GM19395 (cell line): Measurements from ENCODE around the gene GLCCI1.
"Not testable (repeated sequence)": the region's sequence is repeated elsewhere in the genome, so short reads cannot be mapped to it uniquely, and the experiment has no call there.

Experiments used
- ATAC-seq: cut with Tn5 transposase; IDR thresholded peaks from one replicate; pipeline ENCODE4 v1.9.1; 2021; ENCODE audit warnings: mild to moderate bottlenecking, moderate library complexity; ENCODE audit not compliant: unreplicated experiment

The GLCCI1 gene

DNA sequence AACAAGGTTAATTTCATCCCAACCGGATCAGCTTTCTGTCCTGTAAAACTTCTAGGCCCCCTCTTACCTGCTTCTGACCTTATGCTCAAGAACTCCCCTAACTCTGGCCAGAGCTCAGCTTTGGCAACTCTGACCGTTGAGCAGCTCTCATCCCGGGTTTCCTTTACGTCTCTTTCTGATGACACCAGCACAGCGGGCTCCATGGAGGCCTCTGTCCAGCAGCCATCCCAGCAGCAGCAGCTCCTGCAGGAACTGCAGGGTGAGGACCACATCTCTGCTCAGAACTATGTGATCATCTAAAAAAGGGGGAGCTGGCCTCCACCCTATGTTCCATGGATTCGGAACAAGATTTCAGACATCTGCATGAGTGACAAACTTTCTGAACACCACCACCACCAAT is 117.6 kb downstream of the GLCCI1 start:
- ATAC-seq: no peak

DNA sequence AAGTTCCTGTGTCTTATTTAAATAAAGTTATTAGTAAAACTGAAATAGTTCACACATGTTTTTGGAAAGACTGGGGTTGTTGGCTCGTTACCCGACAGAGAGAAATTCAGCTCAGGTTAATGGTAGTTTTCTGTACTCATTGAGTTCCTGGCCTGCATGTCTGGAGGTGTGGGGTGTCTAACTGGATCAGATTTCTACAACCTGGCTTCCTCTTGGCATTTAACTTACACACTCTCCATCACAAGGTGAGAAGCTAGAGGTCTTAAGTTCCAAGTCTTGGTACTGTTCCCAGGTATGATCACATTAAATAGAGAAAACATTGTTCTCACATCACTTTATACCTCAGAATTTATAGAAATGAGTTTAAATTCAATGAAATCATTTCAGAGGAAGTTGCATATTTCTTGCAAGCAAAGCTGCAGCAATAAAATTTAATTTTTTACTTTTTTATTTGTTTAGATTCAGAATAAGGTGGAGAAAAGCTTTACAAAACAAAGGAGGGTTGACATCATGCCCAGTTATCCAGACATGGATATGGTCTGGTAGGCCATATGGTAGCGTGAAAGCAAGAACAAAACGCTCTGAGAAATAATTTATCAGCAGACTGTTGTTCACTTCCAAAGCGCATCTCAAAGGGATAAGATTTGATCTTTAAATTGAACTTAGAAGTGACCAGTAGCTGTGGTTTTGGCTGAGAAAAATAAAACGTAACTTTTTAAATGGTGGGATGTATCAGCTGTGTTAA is 120.6 kb downstream of the GLCCI1 start:
- ATAC-seq: no peak

DNA sequence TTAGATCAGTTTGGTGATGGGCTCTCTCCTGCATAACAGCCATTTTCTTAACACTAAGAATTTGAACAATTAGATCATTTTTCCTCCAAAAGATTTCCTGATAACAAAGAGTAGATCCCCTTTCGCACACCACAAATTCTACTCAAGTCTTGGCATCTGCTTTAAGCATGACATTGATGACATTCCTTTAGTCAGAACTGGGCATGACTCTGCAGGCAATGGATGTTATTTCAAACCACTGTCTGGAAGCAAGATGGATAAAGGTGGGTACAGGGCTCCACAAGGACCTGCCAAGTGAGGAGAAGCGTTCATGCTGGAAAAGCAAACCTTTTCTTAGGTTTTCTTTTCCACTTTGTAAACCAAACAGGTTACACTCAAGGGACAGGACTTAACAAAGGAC is 123.5 kb downstream of the GLCCI1 start:
- ATAC-seq: no peak

DNA sequence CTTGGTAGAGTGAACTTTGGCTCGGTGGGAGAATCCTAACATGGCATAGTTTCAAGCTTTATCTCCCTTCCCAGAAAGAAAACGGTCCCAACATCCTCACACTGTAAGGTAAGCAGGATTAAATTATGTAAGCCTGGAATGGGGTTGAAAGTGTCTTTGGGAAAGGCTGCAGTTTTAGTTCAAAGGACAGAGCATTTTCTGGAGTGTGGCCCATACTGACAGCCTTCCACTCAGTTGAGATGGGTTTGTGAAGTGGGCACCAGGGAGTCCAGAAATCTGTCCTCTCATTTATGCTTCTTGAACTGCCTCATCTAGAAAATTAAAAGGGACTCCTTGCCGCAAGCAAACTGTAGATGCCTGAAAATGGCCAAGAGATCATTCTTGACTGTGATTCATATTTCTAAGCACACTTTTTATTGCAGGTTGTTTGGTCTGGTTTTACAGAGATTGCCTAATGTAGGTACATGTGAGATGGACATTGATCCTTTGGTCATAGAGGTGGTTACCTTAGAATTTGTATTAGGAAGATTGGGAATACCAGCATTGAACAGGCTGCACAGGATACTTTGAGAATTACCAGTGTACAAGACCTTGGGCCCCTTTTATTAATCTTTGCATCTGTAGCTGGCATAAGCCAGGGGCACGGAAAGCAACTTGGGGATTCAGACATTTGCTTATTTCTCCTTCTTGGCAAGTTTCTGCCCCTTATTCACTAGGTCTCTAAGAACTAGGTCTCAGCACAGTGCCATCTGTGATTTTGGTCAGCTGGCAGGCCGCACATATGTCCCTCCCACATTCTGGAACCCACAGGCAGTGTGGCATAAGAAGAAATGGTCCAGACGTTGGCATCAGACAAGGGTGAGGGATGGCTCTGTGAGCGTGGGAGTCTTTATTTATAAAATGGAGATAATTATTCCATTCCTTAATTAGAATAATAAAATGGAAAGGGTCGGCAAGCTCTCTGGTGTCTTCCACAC is 125.9 kb downstream of the GLCCI1 start:
- ATAC-seq: no peak

DNA sequence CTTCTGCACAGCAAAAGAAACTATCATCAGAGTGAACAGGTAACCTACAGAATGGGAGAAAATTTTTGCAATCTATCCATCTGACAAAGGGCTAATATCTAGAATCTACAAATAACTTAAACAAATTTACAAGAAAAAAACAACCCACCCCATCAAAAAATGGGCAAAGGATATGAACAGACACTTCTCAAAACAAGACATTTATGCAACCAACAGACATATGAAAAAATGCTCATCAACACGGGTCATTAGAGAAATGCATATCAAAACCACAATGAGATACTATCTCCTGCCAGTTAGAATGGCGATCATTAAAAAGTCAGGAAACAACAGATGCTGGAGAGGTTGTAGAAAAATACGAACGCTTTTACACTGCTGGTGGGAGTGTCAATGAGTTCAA is 132.7 kb downstream of the GLCCI1 start:
- ATAC-seq: not testable (repeated sequence)

DNA sequence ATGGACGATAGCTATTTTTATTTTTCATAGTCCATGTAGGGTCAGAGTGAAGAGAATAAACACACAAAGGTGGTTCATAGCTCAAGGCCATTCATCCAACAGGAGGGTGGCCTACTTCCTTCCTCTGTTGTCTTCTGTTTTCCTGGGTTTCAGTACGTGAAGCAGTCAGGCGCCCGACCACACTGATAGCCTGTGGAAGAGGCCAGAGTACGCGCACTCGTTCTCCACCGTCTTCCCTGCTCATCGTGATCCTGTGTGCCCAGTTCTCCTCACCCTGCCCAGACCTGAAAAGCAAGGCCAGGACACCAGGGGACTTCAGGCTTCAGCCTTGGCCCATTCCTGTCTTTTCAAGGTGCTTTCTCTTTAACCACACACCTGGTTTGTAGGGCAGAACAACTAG is 134.7 kb downstream of the GLCCI1 start:
- no peak for ATAC-seq

DNA sequence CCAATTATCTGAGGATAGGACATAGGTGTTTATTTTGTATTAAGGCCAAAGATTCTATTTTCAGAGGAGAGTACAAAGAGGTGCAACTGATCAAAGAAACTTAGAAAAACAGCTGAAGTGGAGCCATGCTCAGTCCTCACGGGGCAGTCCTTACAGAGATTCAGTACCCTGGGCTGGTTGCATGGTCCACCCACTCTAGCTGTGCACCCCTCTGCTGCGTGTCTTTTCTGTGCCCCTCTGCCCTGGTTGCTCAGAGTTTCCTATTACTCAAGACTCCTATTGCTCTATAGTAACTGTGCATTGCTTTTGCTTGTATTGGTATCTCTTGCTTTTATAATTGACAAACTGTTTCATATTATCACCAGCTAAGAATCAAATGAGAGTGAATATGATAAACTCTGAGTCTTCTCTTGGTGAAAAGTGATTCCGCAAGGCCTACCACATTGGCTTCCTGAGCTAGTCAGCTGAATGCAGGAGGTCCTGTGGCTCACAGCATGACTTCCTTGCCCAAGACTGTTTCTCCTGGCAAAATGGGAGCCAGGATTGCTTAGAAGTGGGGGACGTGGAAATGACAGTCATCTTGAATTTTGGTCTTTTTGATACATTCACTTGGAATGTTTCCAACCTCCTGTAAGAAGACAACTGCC is 137.0 kb downstream of the GLCCI1 start:
- ATAC-seq: no peak

DNA sequence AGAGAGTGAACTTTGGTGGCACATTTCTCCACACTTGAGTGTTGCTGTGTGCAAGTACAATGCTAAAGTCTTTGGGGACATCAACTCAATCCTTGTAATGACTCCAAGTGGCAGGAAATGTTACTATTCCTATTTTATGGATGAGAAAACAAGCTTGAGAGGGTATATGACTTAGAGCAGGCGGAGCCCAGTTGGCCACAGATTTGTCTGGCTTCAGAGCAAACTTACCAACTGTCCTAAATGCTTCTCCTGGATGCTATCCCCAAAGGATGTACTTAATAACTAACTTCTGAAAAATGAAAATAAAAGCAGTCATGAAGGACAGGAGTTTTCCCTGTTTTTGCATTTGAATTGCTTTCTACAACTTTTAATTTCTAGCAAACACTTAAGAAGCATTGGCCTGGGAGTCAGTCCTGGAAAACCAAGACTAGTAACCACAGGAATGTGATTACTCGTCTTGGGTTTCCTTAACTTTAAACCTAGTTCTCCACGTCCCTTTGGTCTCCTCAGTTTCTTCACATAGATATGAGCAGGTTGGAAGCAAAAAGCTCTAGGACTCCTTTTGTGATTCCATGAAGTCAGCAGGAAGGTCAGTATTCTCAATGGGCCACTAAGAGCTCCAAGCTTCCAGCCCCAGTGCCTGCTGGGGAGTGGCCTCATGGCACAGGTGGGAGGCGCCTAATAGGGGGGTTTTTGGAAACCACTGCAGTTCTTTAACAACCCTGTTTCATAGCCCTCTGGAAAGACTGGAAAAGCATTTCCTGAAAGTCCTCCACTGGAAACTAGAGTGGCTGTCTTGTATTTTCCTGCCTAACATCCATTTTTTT is 140.8 kb downstream of the GLCCI1 start:
- ATAC-seq: no peak

DNA sequence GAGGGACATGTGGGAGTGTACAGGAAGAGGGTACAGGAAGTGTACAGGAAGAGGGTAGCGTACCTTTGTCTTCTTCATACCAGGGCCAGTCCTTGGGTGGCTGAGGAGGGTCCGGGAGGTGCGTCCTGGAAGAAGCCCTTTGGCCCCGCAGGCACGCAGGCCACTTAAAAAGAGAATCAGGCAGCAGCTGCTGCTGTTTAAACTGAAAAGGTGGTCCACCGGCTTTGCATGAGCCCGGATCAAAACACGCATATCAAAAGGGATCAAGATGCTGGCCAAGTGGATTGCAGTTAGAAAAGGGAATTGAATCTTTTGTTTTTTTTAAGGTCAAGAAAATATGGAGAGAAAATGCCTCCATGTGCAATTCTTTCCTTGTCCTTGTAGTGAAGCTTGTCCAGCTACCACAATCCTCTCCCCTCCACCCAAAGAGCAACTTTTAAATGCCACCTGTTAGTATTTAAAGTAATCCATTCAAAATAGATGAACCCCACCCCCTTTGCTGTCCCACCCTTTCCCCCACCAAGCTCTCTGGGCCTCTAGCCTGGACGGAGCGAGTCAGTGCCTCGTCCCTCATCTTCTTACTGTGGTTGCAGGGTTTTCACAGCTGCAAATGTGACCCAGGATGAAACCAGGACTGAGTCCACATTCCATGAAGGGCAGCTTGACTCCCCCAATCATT is 142.8 kb downstream of the GLCCI1 start:
- ATAC-seq: no peak

DNA sequence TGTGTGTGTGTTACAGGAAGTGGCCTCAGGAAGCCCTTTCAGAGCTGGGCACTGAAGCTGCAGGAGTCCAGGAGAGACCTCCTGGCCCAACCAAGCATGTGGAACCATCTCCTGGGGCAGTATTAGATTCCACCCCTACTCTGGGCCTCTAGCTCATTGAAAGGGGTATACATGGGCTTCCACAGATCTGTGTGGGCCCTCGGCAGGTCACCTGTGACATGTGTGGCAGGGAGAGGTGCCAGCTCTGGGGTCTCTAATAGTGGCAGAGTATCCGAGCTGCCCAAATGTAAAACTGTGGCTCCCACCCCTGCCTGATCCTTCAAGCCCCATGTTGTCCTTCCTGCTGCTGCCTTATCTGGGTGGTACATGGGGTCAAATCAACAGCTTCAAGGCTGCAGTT is 144.1 kb downstream of the GLCCI1 start:
- ATAC-seq: no peak

DNA sequence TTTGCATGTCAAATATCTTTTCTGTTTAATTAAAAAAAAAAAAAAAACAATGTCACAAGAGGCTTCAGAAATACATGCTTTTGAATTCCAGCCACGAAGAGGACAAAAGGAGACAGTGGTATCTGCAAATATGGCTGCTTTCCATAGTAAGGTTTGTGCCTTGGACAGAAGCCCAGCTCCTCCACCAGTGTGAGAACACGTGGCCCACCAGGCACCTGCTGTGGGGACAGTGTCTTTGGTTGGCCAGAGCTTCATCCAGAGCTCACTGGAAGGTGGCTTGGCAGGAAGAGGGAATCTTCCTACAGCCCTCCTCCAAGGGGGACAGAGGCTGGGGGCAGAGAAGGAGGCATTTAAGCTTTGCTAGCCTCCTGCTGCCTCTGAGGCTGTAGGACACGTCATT is 144.6 kb downstream of the GLCCI1 start:
- ATAC-seq: no peak

DNA sequence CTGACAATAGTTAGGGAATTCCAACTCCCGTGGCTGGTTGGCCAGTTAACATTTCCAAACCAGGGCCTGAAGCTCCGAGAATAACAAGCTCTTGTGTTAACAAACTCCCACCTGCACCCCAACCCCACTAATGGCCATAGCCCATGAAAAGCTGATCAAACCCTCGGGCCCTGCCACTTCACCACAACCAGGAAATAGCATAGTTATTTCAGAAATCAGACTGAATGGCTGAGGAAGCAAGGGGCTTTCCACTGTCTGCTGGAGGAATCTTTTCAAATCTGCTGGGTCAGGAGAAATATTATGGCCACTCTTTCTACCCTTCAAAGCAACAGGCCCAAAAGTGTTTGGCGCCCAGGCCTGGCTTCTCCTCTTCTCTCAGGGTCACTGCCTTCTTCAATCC is 145.6 kb downstream of the GLCCI1 start:
- ATAC-seq: peak; percentile 30

DNA sequence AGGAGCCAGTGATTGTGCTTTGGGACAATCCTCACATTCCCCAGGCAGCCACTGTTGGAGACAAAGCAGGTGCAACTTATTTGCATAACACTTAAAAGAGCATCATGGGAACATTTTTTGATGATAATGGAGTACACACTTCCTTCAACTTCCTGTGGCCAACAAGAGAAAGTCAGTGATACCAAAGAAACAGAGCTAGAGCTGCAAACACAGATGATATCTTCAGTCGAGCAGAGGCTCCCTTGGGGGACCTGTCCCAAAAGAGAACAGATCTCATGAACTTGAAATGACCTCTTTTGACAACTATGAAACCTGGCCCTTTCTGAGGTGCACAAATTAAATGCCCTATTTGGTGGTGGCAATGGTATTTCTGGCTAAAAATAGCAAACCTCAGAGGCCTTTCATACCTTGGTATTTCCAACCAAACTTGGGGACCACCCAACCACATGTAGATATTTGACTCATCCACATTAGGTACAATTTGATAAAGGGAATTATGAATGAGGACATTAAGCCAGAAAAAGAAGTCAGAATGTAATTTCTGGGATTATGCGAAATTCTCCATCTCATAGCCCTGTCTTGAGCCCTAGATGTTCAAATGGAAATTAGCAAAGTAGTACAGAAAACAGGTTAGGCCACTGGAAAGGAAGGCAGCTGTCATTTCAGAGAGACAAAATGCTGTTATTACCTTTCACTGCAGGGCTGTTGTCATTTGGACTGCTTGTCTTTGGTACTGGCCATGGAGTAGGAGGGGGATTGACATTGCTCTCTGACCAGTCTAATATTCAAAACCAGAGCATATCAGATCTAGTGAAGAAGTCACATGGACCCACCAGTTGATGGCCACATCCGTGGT is 147.2 kb downstream of the GLCCI1 start:
- ATAC-seq: peak; percentile 87

DNA sequence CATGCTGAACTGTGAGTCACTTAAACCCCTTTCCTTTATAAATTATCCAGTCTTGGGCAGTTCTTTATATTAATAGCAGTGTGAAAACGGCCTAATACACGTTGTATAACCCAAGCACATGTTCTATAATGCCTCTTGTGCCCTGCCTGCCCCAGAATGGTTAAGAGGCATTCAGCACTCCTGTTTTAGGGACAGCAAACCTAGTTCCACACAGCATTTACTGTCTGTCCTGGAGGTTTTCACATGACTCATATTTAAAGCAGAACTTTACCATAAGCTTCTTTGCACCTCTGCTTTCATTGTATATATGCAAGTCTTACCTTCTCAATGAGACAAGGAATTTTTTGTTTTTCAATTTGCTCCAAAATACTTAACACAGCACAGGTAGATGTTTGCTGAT is 148.6 kb downstream of the GLCCI1 start:
- no peak for ATAC-seq

DNA sequence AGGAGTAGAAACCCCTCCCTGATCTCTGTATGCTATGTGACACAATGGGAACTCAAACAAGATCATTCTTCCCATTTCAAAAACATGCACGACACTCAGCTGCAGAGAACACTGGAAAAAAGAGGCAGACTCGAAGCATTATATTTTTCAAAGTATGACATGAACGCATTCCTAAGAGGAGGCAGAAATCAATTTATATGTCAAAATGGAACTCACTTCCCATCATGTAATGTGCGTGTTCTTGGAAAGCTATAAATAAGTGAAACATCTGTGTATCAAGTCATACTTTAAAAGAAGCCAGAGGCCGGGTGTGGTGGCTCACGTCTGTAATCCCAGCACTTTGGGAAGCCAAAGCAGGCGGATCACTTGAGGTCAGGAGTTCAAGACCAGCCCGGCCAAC is 150.7 kb downstream of the GLCCI1 start:
- ATAC-seq: no peak

DNA sequence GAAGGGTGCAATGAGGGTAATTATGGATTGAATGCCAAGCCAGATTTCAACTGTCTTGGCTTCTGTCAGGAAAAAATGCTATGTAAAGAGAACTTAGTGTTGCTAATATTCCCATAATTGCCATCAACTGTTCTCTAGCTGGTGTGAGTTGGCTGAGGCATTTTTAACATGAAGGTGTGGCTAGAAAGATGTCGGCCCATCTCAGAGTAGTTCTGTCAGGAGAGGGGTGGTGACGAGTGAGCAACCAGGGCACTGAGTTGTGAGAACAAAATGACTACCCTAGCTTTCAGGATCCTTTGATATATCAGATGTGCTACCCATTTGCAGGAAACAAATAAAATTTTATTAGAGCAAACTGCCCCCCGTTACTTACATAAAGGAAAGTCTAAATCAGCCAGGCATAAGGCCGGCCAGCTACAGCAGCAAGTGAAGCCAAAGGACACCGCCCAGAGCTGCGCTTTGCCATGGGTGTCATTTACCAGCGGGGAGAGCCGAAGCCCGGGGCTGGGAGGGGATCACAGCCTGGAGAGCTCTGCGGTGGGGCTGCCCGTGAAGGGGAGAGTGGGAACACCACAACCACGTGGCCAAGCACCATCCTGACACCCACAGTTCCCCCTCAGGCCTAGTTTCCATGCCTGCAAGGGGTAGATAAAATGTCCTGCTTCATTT is 151.9 kb downstream of the GLCCI1 start:
- no peak for ATAC-seq

DNA sequence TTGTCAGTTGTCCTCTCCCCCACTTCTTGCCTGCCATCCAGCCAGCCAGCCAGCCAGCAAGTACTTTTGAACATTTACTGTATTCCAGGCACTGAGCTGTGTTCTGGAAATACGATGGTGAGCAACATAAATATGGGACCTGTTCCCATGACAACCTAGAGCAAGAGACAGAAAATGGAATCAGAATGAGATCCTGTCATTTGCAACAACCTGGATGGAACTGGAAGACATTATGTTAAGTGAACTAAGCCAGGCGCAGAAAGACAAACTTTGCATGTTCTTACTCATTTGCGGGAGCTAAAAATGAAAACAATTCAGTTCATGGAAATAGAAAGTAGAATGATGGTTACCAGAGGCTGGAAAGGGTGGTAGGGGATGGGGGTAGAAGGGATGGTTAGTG is 152.6 kb downstream of the GLCCI1 start:
- ATAC-seq: no peak

DNA sequence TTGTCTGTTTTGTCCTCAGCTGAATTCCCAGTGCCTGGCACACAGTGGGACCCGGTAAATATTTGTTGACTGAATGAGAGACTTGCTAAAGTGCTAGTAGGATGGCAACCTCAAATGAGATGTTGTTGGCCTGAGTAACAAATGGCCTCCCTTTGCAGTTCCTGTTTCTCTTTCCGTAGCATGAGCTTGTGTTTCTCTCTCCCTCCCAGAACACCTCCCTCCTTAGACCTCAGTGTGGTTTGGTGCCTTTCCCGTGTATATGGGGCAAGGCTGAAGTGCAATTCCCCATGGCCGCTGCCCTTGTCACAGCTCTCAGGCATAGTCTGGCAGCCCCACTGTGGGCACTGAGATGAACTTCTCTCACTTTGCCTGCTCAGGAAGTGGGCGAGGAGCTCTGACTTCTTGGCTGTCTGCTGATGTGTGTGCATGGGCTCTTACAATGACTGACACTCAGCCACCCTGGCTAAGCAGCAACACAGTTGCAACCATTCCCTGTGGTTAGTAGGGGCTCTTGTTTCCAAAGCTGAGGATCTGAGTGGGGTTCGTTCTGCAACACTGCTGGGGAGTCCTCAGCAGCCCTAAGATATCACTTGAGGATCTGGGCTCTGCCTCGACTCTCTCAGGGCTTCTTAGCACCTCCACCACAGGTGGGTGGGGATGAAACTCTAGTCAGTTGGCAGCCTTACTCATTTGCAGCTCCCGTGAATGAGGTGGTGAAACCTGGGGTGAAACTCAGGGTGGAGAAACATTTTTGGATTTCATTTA is 157.3 kb downstream of the GLCCI1 start:
- peak; percentile 78 for ATAC-seq
